Glomerular visceral epithelial cell (primary cell): ENCODE data around the gene COL11A2.
A peak's percentile ranks its signal among the peaks of the same experiment; 100 is the strongest.
"Not testable (repeated sequence)": the region's sequence is repeated elsewhere in the genome, so short reads cannot be mapped to it uniquely, and the experiment has no call there.

Source experiments
- DNase-seq: peaks from one replicate; pipeline ENCODE4 v3.0.0-alpha.2; 2016; ENCODE audit errors: extremely low spot score

COL11A2 gene

GRCh38 chr6:33192105-33192646, at the start of gene COL11A2:
TSS of gene COL11A2 (minus strand) at chr6:33192467. CDS start at chr6:33192240, 227 bp downstream.
- no peak for DNase-seq

DNA sequence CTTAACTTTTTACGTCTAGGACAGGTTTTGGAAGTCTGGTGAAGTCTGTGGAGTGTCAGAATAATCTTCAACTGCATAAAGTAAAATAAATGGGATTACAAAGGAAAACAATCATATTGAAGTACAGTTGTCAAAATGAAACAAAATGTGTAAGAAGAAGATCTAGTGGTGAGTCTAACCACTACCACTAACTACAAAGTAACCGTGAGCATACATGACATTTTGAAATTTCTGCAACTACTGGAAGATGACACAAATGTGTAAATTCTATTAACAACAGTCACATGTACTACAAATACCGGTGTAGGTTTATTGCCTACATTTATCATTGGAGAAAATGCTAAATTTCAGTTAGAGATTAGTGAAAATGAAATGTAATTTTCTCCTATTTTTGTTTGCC, 49.7 kb upstream of the COL11A2 start:
- no peak for DNase-seq

DNA sequence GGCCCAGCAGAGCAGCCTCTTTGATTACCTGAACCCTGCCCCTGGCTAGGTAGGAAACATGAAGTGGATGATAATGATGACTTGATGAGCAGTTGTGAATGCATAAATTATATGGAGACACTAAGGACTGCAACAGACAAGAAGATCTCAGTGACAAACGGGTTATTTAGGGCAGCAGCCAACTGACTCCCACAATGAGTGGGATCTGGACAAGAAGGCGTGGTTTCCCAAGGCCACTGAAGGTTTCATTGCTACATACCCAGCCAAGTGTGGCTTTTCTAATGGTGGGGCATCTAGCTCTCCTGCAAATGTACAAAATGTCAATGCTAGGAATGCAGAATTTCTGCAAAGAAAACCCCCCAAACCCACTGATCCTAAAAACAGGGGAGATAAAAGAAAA, 45.5 kb upstream of the COL11A2 start:
- DNase-seq, result no peak

DNA sequence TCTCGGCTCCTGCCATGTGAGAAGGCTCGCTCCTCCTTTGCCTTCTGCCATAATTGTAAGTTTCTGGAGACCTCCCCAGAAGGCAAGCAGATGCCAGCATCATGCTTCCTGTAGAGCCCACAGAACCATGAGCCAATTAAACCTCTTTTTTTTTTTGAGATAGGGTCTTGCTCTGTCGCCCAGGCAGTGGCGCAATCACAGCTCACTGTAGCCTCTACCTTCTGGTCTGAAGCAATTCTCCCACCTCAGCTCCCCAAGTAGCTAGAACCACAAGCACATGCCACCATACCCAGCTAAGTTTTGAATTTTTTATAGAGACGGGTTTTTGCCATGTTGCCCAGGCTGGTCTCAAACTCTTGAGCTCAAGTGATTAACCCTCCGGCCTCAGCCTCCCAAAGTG, 44.6 kb upstream of the COL11A2 start:
- no peak for DNase-seq

DNA sequence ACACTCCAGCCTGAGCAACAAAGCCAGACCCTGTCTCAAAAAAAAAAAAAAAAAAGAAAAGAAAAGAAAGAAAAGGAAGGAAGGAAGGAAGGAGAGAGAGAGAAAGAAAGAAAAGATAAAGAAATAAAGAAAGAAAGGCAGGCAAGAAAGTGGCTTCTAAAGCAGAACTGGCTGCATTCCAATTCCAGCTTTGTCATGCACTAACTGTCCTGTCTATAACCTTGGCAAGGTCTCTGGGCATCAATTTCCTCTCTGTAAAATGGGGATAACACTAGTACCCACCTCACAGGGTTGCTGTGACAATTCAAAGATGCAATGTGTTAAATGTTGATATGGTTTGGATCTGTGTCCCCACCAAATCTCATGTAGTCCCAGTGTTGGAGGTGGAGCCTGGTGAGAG, 44.1 kb upstream of the COL11A2 start:
- DNase-seq, result no peak

DNA sequence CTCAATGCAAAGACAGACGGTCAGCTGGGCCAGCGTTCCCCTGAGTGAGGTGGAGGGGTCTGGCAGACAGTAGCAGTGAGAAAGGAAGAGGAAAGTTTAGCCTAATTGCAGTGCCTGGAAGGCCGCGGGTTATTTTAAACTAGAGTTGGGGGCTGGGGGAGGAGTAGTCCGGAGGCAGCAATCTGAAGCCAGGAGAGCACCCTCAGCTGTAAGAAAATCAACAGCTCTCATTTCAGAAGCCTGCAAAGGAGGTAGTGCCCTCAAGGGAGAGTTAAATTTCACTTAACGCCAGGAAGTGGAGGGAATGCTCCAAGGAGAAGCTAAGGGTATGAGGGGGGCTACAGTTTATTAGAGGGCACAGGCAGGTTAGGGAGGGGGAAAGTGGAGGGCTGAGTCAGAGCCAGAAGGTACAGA, 43.0 kb upstream of the COL11A2 start:
- no peak for DNase-seq

- not testable (repeated sequence) for DNase-seq
Observed at GRCh38 chr6:33226503-33227120, 34.3 kb upstream of the COL11A2 start.

- DNase-seq, result no peak
Observed at GRCh38 chr6:33217681-33218080, 25.4 kb upstream of the COL11A2 start.

GRCh38 chr6:33217246-33217645, 25.0 kb upstream of the COL11A2 start:
- no peak for DNase-seq

GRCh38 chr6:33216117-33216649, 23.9 kb upstream of the COL11A2 start:
- no peak for DNase-seq

- DNase-seq, result no peak
Observed at GRCh38 chr6:33215271-33216116, 23.2 kb upstream of the COL11A2 start.

GRCh38 chr6:33213989-33214335, 21.7 kb upstream of the COL11A2 start:
- DNase-seq, result no peak

- peak; percentile 18 for DNase-seq
Observed at GRCh38 chr6:33213166-33213988, 21.1 kb upstream of the COL11A2 start.

GRCh38 chr6:33212857-33213165, 20.5 kb upstream of the COL11A2 start:
- no peak for DNase-seq

DNA sequence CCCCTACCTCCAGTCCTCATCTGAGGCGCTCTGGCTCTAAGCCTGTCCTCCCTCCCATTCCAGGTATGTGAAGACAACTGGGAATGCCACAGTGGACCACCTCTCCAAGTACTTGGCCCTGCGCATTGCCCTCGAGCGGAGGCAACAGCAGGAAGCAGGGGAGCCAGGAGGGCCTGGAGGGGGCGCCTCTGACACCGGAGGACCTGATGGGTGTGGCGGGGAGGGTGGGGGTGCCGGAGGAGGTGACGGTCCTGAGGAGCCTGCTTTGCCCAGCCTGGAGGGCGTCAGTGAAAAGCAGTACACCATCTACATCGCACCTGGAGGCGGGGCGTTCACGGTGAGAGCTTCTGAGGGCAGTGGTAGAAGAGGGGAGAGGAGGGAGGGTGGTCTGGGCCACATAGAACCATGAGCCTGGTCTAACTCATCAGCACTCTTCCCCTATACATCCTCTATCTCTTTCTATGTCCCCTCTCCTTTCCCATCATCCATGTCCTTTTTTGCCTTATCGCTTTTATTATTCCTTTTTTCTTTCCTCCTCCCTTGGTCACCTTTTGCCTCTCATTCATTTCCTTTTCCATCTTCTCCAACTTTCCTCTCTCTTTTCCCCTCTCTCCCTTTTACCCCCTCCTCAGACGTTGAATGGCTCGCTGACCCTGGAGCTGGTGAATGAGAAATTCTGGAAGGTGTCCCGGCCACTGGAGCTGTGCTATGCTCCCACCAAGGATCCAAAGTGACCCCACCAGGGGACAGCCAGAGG, 19.6 kb upstream of the COL11A2 start:
- DNase-seq, result no peak

GRCh38 chr6:33211136-33211535, 18.9 kb upstream of the COL11A2 start:
- no peak for DNase-seq

GRCh38 chr6:33209856-33210255, 17.6 kb upstream of the COL11A2 start:
- no peak for DNase-seq

- peak; percentile 75 for DNase-seq
Observed at GRCh38 chr6:33208091-33208967, 16.1 kb upstream of the COL11A2 start, which contains the start of gene RING1. TSS of gene RING1 (plus strand) at chr6:33208500. CDS start at chr6:33208823, 323 bp downstream.

GRCh38 chr6:33207552-33208090, 15.4 kb upstream of the COL11A2 start:
- peak; percentile 42 for DNase-seq
